HG02852 (cell line): Measurements from ENCODE around the gene COX6A2.

ENCODE experiments used
- ATAC-seq: cut with Tn5 transposase; IDR thresholded peaks from one replicate; pipeline ENCODE4 v1.9.1; 2021; ENCODE audit warnings: mild to moderate bottlenecking, moderate library complexity; ENCODE audit not compliant: unreplicated experiment

COX6A2 gene

GRCh38 chr16:31428279-31428597, at the start of gene COX6A2:
COX6A2 (minus strand) TSS chr16:31428360; CDS start chr16:31428325, 35 bp downstream.
- ATAC-seq: no peak

GRCh38 chr16:31477220-31478216, 49.4 kb upstream of the COX6A2 start:
- peak; percentile 25 for ATAC-seq

GRCh38 chr16:31476303-31477219, 48.4 kb upstream of the COX6A2 start:
- peak; percentile 39 for ATAC-seq

- ATAC-seq: no peak
Measured at GRCh38 chr16:31475946-31476302, 47.8 kb upstream of the COX6A2 start.

GRCh38 chr16:31474773-31475738, 46.9 kb upstream of the COX6A2 start:
- ATAC-seq: no peak

GRCh38 chr16:31474173-31474714, 46.1 kb upstream of the COX6A2 start:
- no peak for ATAC-seq

GRCh38 chr16:31473264-31473984, 45.3 kb upstream of the COX6A2 start:
- no peak for ATAC-seq

- no peak for ATAC-seq
Measured at GRCh38 chr16:31472709-31473203, 44.6 kb upstream of the COX6A2 start.

GRCh38 chr16:31471875-31472708, 43.9 kb upstream of the COX6A2 start, which contains the start of gene TGFB1I1:
TGFB1I1 (plus strand) TSS chr16:31472152; CDS start chr16:31472189, 37 bp downstream.
- no peak for ATAC-seq

- ATAC-seq: no peak
Measured at GRCh38 chr16:31471241-31471874, 43.2 kb upstream of the COX6A2 start.

GRCh38 chr16:31470615-31471014, 42.5 kb upstream of the COX6A2 start:
- no peak for ATAC-seq

- ATAC-seq: no peak
Measured at GRCh38 chr16:31467858-31468257, 39.7 kb upstream of the COX6A2 start.

- no peak for ATAC-seq
Measured at GRCh38 chr16:31467151-31467773, 39.1 kb upstream of the COX6A2 start.

GRCh38 chr16:31466381-31466841, 38.3 kb upstream of the COX6A2 start:
- no peak for ATAC-seq

GRCh38 chr16:31465788-31466370, 37.7 kb upstream of the COX6A2 start:
- ATAC-seq: no peak

- ATAC-seq: no peak
Measured at GRCh38 chr16:31464781-31465260, 36.7 kb upstream of the COX6A2 start.

- ATAC-seq: no peak
Measured at GRCh38 chr16:31464348-31464769, 36.2 kb upstream of the COX6A2 start.
